ENCODE results near the gene DENND6B.
"Not testable (repeated sequence)": the region's sequence is repeated elsewhere in the genome, so short reads cannot be mapped to it uniquely, and the experiment has no call there.

The DENND6B gene, protein sequence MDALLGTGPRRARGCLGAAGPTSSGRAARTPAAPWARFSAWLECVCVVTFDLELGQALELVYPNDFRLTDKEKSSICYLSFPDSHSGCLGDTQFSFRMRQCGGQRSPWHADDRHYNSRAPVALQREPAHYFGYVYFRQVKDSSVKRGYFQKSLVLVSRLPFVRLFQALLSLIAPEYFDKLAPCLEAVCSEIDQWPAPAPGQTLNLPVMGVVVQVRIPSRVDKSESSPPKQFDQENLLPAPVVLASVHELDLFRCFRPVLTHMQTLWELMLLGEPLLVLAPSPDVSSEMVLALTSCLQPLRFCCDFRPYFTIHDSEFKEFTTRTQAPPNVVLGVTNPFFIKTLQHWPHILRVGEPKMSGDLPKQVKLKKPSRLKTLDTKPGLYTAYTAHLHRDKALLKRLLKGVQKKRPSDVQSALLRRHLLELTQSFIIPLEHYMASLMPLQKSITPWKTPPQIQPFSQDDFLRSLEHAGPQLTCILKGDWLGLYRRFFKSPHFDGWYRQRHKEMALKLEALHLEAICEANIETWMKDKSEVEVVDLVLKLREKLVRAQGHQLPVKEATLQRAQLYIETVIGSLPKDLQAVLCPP

DNA sequence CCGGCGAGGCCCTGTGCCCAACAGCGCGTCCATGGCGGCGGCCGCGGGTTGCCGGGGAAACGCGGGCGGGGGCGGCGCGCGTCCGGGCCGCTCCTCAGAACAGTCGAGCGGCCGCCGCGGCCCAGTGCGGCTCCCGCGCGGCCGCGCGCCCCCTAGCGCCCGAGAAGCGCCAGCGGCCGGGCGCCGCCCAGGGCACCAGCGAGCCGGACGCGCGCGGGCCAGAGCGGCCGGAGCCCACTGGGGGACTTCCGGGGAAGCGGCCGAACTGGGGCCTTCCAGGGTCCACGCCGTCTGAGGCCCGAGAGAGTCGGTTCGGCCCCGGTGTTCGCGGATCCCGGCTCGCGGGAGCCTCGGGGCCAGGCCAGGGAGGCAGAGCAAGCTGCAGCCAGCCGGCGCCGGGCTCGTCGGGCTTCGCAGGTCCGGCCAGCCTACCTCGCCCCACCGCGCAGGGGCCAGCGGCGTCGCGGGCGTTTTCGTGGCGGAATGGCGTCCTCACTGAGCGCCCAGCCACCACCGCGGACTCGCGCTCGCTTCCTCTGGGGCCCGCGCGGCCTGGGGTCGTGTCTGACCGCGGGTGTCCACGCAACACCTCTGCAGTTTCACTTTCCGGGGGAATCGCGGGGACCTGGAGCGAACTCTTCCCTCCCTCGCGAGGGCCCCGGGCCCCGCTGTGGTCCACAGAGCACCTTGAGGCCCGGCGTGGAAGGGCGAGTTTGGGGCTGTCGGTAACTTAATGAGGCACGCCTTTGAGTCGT, at the start of gene DENND6B:
Gene DENND6B (minus strand): TSS at position 57 of the 755 bp plus-strand sequence. CDS start 24 bp downstream, at position 33.
- DNase-seq: no peak

DNA sequence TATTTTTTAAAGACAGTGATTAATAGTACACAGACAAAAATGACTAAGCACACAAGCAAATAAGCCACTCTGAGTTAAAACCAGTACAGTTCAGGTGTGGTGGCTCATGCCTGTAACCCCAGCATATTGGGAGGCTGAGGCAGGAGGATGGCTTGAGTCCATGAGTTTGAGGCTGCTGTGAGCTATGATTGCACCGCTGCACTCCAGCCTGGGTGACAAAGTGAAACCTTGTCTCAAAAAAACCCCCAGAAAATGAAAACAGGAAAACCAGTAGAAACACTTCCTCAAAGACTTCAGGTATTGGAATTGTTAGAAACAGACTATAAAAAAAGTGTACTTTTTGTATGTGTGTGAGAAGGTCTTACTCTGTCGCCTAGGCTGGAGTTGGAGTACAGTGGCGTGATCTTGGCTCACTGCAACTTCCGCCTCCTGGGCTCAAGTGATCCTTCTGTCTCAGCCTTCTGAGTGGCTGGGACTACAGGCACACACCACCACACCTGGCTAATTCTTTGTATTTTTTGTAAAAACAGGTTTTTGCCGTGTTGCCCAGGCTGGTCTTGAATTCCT, 49.4 kb upstream of the DENND6B start:
- no peak for DNase-seq

DNA sequence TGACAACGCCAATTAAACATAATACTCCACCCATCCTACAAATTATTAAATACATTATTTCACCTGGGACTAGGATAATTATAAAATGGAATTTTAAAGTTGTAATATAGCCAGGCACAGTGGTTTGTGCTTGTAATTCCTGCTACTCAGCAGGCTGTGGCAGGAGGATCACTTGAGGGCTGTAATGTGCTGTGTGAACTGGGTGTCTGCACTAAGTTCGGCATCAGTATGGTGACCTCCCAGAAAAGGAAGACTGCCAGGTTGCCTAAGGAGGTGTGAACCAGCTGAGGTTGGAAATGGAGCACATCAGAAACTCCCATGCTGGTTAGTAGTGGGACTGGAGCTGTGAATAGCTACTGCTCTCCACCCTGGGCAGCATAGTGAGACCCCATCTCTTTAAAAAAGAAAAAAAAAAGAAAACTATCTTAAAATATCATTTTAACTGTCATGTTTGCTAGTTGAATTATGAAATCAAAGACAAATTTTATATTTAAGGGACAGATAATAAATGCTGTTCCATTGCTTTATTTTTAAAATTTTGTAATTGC, 44.4 kb upstream of the DENND6B start:
- no peak for DNase-seq

DNA sequence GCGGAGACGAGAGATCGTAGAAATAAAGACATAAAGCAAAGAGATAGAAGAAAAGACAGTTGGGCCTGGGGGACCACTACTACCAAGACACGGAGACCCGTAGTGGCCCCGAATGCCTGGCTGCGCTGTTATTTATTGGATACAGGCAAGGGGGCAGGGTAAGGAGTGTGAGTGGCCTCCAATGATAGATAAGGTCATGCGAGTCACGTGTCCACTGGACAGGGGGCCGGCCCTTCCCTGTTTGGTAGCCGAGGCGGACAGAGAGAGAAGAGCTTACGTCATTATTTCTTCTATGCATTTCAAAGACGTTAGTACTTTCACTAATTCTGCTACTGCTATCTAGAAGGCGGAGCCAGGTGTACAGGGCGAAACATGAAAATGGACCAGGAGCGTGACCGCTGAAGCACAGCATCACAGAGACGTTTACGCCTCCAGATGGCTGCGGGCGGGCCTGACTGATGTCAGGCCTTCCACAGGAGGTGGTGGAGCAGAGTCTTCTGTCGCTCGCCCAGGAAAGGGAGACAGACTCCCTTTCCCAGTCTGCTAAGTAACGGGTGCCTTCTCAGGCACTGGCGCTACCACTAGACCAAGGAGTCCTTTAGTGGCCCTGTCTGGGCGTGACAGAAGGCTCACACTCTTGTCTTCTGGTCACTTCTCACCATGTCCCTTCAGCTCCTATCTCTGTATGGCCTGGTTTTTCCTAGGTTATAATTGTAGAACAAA, 41.1 kb upstream of the DENND6B start:
- DNase-seq: no peak

DNA sequence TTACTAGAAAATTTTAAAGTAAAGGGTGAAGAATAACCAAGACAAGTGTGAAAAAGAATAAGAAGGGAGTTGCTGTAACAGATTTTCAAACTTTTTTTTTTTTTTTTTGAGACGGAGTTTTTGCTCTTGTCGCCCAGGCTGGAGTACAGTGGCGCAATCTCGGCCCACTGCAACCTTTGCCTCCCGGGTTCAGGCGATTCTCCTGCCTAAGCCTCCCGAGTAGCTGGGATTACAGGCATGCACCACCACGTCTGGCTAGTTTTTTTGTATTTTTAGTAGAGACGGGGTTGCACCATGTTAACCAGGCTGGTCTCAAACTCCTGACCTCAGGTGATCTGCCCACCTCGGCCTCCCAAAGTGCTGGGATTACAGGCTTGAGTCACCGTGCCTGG, 37.0 kb upstream of the DENND6B start:
- DNase-seq: not testable (repeated sequence)

DNA sequence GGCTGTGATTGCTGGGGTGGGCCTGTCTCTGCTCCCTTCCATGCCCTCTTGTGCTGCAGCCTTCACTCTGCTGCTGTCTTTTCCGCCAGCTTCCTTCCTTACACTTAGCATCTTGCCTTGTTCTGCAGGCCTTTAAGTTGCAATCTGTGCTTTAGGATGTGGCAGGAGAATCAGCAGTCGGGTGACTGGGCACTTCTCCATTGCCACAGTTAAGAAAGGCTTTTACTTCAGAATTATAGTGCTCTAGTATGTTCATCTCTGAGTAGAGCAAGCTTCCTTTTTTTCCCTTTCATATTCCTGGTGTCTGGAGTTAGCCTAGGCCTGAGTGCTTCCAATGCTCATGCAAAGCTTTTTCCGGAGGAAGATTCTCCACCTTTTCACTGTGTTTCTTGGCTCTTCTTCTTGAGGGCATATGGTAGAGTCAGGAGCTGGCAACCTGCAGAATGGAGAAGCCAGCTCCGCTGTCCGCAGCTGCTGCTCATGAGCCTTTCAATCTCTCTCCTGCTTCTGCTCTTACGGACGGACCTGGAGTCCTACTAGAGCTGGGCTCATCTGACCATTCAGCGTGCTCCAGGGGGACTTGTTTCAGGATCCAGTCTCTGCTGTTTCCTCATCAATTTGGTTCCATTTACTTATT, 36.5 kb upstream of the DENND6B start:
- DNase-seq: no peak

DNA sequence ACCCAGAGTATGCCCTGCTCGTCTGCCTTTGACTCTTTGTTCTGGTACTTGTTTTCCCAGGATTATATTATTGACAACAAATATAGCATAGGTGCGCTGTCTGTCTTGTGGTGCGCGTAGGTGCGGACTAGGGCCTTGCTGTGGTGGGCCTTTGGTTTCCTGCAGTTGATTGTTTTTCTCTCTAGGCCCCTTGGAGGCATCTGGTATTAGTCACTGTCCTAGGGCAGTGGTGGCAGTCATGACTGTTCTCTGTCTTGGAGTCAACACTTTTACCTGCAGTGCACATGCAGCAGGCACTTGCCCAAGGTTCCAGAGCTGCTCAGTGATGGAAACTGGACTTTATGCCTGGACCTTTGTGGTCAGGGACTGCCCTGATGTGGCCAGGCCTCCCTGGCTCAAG, 34.9 kb upstream of the DENND6B start:
- DNase-seq: no peak

DNA sequence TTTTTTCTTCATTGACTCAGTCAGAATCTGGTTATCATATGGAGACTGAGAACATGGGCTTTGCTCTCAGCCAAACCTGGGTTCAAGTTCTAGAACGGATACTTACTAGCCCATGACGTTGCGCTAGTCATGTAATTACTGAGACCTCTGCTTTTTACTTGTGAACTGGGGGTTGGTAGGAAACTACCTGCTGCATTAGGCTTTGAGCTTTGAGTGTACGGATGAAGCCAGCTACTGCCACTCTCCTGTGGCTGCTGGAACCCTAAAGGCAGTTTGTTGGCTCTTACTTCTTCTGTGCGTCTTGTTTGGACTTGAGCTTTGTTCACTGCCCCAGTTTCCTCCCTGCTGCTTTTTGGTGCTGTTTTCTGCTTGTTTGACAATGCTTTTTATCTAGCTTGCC, 34.4 kb upstream of the DENND6B start:
- no peak for DNase-seq

DNA sequence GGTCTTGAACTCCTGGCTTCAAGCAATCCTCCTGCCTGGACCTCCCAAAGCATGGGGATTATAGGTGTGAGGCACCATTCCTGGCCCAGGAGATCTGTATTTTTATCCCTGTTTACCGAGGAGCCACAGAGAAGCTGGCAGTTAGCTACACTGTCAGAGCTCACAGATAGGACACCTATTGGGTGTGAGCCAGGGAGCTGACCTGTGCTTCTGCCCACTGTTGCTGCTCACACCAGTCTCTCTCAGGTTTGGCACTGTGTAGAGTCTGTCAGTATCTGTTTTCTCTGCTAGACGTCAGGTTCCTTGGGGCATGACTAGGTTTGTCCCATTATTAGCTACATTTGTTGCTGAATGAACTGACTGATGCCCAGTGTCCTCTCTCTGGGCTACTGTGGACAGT, 33.8 kb upstream of the DENND6B start:
- DNase-seq: no peak

DNA sequence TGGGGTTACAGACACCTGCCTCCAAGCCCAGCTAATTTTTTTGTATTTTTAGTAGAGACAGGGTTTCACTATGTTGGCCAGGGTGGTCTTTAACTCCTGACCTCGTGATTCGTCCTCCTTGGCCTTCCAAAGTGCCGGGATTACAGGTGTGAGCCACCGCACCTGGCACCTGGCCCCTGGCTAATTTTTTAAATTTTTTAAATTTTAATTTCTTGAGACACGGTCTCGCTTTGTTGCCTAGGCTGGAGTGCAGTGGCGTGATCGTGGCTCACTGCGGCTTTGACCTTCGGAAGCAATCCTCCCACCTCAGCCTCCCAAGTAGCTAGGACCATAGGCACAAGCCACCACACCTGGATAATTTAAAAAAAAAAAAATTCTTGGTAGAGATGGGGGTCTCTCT, 30.9 kb upstream of the DENND6B start:
- DNase-seq: no peak

DNA sequence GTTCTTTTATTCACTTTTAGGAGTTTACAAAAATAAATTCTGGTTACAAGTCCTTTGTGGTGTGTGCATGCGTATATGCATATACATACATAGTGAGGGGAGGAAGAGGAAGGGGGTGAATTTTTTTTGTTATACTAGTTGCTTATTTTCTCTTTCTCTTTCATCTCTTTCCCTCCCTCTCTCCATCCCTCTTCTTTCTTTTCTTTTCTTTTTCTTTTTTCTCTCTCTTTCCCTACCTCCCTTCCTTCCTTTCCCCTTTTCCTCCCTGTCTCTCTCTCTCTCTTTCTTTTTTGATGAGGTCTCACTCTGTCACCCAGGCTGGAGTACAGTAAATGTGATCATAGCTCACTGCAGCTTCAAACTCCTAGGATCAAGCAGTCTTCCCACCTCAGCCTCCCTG, 30.4 kb upstream of the DENND6B start:
- no peak for DNase-seq

DNA sequence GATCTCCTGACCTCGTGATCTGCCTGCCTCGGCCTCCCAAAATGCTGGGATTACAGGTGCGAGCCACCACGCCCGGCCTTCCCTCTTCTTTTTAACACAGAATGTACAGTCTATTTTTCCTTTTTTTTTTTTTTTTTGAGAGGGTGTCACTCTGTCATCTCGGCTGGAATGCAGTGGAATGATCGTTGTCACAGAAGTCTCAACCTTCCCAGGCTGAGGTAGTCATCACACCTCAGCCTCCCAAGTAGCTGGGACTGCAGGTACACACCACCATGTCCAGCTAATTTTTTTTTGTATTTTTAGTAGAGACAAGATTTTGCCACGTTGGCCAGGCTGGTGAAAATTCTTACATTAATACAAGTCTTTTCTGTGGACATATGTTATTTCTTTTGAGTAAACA, 29.4 kb upstream of the DENND6B start:
- no peak for DNase-seq

DNA sequence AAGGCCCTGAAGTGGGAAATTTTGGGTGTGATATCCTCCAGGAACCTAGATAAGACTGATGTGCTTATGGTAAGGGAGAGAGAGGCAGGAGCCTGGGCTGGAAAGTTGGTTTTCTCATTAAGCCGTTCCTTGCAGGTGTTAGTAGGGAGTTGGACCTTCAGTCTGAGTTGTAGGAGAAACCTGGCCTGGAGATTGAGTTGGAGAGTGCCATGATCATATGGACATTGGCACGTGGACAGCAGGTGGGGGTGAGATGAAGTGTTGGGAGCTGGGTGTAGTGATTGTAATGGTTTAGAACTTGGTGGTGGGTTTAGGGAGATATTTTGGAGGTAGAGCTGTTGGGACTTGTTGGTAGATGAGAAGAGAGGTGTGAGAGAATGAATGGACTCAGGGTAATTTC, 21.2 kb upstream of the DENND6B start:
- DNase-seq: no peak

DNA sequence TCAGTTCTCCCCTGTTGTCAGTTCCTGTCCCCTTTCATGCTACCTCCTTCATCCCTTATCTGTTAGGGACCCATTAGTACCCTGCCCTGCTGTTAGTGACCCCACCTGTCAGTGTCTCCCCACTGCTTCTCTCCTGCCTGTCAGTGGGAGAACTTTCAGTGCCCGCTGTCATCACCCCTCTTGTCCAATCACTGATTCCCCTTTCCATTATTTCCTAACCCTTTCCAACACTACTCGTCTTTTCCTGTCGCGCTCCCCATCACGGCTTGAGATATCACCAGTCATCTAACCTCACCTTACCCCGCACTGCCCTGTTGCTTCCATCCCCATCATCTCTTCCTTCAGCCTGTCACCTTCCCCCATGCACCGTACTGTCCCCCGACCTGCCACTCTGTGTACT, 20.3 kb upstream of the DENND6B start:
- no peak for DNase-seq

DNA sequence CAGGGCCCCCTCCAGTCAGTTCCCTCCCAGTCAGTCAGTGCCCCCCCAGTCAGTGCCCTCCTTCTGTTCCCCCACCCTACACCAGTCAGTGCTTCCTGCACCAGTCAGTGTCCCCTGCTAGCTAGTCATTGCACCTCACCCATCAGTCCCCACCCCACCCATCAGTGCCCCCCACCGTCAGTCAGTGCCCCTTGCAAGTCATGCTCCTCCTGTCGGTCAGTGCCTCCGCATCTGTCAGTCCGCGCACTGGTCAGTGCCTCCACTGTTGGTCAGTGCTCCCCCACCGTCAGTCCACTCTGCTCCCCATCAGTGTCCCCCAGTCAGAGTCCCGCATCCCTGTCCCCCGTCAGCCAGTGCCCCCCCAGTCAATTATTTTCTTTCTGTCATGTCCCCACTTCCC, 19.7 kb upstream of the DENND6B start:
- no peak for DNase-seq

DNA sequence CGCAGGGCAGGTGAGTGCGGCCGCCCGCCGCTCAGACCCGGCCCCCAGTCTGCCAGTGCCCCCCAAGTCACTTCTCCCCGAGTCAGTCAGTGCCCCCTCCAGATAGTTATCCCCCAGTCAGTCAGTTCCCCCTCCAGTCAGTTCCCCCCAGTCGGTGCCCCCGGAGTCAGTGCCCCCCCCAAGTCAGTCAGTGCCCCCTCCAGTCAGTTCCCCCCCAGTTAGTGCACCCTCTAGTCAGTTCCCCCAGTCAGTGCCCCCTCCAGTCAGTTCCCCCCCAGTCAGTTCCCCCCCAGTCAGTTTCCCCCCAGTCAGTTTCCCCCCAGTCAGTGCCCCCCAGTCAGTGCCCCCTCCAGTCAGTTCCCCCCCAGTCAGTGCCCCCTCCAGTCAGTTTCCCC, 16.7 kb upstream of the DENND6B start:
- no peak for DNase-seq

DNA sequence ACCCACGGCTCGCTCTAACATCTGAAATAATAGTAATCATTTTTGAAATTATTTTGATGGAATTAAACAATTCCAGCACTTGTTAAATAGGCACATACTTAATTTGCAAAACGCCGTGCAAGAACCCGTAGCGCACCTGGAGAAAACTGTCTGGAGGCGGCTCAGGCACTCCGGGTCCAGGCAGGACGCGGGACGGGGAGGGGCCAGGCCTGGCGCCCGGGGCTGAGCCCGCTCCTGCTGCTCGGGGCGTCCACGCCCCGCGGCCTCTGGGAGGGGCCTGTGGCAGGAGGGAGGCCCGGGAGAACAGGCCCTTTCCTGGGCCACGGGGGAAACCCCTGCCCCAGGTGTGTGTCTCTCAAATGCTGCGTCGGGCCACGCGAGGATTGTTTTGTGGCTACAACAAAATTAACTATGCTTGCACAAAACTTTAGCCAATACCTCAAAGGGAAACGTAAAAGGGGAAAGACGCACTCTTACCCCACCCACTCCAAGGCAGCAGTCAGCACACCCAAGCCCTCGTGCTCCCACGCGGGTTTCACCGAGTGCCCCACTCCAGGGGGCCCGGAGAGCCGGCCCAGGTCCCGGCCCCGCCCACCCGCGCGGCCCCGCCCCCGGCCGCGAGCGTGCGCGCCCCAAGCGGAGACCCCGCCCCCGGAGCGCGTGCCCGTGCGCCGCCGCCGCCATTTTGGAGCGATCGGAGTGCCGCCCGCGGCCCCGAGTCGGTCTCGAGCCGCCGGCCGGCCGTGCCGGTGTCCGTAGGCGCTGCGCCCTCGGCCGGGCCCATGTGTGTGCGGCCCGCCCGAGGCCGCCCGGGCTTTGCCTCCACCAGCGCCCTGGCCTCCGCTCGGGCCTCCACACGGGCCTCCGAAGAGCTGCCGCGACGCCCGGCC, 16.1 kb upstream of the DENND6B start, which contains the start of gene PPP6R2:
Gene PPP6R2 (plus strand): TSS at position 677 of the 890 bp plus-strand sequence. CDS start 50,582 bp downstream, outside the sequence.
- DNase-seq: no peak

DNA sequence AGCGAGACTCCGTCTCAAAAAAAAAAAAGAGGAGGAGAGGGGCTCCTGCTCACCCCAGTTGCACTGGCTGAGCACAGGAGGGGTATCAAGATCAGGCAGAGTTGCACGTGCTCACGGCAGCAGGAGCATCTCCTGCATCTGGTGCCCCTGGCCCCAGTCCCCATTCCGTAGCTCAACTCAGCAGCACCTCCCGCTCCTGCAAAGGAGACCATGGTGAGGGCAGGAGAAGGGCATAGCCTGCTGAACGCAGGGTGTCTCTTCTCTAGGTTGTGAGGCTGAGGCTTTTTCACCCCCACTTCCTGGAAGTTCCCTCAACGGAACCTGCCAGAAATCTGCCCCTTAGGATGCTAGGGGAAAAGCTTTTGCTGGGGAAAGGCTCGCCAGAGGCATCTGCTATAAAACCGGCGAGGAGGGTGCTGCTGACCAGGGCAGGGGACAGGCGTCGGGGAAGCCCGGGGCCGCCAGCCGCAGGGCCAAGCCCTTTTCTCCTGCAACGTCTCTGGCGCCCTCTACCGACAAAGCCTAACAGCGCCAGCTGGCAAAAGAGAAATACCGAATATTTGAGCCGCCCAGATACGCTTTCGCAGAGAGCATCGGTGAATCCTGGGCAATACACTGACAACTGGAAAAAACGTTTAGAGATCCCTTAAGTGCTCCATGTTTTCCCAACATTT, 15.3 kb upstream of the DENND6B start:
- peak; percentile 26 for DNase-seq

DNA sequence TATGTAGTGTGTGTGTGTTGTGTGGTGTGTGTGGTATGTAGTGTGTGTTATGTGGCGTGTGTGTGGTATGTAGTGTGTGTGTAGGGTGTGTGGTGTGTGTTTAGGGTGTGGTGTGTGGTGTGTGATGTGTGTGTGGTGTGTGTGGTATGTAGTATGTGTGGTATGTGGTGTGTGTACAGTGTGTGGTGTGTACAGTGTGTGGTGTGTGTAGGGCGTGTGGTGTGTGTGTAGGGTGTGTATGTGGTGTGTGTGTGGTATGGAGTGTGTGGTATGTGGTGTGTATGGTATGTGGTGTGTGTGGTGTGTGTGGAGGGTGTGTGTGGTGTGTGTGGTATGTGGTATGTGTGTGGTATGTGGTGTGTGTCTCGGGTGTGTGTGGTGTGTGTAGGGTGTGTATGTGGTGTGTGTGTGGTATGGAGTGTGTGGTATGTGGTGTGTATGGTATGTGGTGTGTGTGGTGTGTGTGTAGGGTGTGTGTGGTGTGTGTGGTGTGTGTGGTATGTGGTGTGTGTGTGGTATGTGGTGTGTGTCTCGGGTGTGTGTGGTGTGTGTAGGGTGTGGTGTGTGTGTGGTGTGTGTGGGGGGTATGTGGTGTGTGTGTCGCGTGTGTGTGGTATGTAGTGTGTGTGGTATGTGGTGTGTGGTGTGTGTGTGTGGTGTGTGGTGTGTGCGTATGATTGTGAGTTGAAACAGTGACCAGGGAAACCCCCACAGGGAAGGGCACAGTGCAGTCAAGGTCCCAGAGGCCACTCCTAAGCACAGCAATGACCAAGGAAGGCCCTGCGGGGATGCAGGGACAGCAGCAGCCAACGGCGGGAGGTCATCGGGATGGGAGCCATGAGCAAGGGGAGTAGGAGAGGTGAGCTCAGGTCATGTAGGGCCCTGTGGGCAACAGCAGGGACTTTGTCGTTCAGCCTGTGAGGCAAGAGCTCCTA, 13.4 kb upstream of the DENND6B start:
- DNase-seq: no peak

All from DMS 273 treated with DMSO at 0.1 percent for 48 hours (cell line).